Uterine smooth muscle cell (primary cell): ENCODE results near the gene KIF1B. TPM values are rescaled to one million over a fixed set of nuclear protein-coding genes. Genes with fewer than 3 reads are reported as not detected.

Experiments
- total RNA-seq: library from RNA; depleted of rRNA; stranded (reverse); fragments of >200 nt; gene quantifications from 2 replicates; pipeline ENCODE4 v1.2.3, GENCODE V29; 2014

The KIF1B gene
- total RNA-seq = 34.4 and 38.0 TPM in 2 replicates

DNA sequence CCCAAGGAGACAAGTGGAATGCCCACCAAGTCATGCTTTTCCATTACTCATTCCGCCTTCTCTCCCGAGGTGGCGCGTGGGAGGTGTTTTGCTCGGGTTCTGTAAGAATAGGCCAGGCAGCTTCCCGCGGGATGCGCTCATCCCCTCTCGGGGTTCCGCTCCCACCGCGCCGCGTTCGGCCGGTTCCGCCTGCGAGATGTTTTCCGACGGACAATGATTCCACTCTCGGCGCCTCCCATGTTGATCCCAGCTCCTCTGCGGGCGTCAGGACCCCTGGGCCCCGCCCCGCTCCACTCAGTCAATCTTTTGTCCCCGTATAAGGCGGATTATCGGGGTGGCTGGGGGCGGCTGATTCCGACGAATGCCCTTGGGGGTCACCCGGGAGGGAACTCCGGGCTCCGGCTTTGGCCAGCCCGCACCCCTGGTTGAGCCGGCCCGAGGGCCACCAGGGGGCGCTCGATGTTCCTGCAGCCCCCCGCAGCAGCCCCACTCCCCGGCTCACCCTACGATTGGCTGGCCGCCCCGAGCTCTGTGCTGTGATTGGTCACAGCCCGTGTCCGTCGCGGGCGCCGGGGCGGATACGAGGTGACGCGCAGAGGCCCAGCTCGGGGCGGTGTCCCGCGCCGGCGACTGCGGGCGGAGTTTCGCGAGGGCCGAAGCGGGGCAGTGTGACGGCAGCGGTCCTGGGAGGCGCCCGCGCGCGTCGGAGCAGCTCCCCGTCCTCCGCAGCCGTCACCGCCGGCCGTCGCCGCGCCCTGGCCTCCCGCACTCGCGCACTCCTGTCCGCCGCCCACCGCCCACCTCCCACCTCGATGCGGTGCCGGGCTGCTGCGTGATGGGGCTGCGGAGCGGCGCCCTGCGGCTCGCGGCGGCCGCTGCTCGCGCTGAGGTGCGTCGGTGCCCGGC is at the start of gene KIF1B:
Gene KIF1B (plus strand): TSS at position 666 of the 906 bp plus-strand sequence. CDS start 21,759 bp downstream, outside the sequence.

GRCh38 chr1:10398734-10399443 is 188.5 kb downstream of the KIF1B start, which contains the start of gene PGD:
PGD (plus strand) TSS chr1:10399064; CDS start chr1:10399118, 54 bp downstream.

GRCh38 chr1:10430216-10431069 is 220.1 kb downstream of the KIF1B start, which contains the start of gene CENPS:
CENPS (plus strand) TSS chr1:10430433; CDS start chr1:10430518, 85 bp downstream.

Other genes with a start within 250 kb of the KIF1B start
- gene RBP7, start 213.3 kb upstream of the KIF1B start, total RNA-seq = not detected in 2 replicates
- 26.6 and 32.9 TPM in 2 replicates for gene UBE4B, start 177.6 kb upstream of the KIF1B start, total RNA-seq
- gene PGD, start 188.5 kb downstream of the KIF1B start, total RNA-seq = 163 and 165 TPM in 2 replicates
- gene CENPS, start 219.9 kb downstream of the KIF1B start, total RNA-seq = 19.7 and 22.4 TPM in 2 replicates
- 0.12 TPM in 1 of 2 replicates, not detected in the other for gene CORT, start 239.5 kb downstream of the KIF1B start, total RNA-seq